Measurements from ENCODE around the gene ELAVL3. TPM values are rescaled to one million over a fixed set of nuclear protein-coding genes. Genes with fewer than 3 reads are reported as not detected.
A peak's percentile ranks its signal among the peaks of the same experiment; 100 is the strongest.

Gene ELAVL3
- total and polyA plus RNA-seq, 2 of the 4 experiments (the other 2 are of a cell fraction), result not detected

GRCh38 chr19:11496391-11497163 lies 15.7 kb upstream of the ELAVL3 start:
- ATAC-seq (ENCODE audit: low read depth) (peak; percentile 98), DNase-seq (peak; percentile 86)
- Histone ChIP-seq H3K14ac (replicated peaks; ENCODE audit: low read depth, low read length) (no peak overlapping the region), H3K27me3 (ENCODE audit: control insufficient read depth, insufficient read depth, low read length) (no peaks in the 10 kb centered on the region), H3K18ac (ENCODE audit: low read depth, low read length) (no peak overlapping the region), H3K36me3 (ENCODE audit: control insufficient read depth, insufficient read depth, low read length) (peaks cover 8% of the 10 kb centered on the region), H4K91ac (ENCODE audit: insufficient read depth, low read depth, low read length) (no peak overlapping the region), H3K4me3 (ENCODE audit: insufficient read depth, low read depth, low read length) (no peak overlapping the region), H3K4me2 (ENCODE audit: low read depth, low read length) (no peak overlapping the region), H4K8ac (ENCODE audit: low read depth in 2 of 2, low read length in 2 of 2) (no peak overlapping the region), H2BK20ac (ENCODE audit: low read depth, low read length) (no peak overlapping the region), H2AK5ac (ENCODE audit: low read depth, low read length) (peak overlapping the region; percentile 43; the same call in 1 of the 2 replicates), H2BK5ac (ENCODE audit: low read depth, low read length, poor library complexity, severe bottlenecking) (no peak overlapping the region), H4K20me1 (ENCODE audit: insufficient read depth, low read length) (no peaks in the 10 kb centered on the region; the same call in 1 of the 2 replicates), H3K4ac (ENCODE audit: low read depth, low read length) (no peak overlapping the region; the same call in 1 of the 2 replicates), H3K9ac (ENCODE audit: low read depth, low read length) (no peak overlapping the region), H2AK9ac (replicated peaks; ENCODE audit: low read depth, low read length, poor library complexity) (peak overlapping the region; percentile 91), H2BK15ac (ENCODE audit: low read depth, low read length) (no peak overlapping the region), H3K9me1 (ENCODE audit: insufficient read depth, low read length) (peaks cover 7% of the 10 kb centered on the region; the same call in 1 of the 2 replicates), H3K56ac (ENCODE audit: extremely low read depth, insufficient read depth, low read length) (no peak overlapping the region), H3K9me3 (ENCODE audit: control insufficient read depth, insufficient read depth, low read length) (no peaks in the 10 kb centered on the region), H3K27ac (ENCODE audit: insufficient read depth, low read length) (no peak overlapping the region), H3K23ac (ENCODE audit: low read depth, low read length) (no peak overlapping the region), H2AFZ (replicated peaks; ENCODE audit: low read length, poor library complexity) (peak overlapping the region; percentile 58), H4K5ac (ENCODE audit: low read depth, low read length) (no peak overlapping the region), H3K79me1 (ENCODE audit: low read depth in 1 of 2, low read length in 2 of 2) (peaks cover 0 to 22% of the 10 kb centered on the region in 2 experiments; a peak in 2 of 4 replicates), H3K4me1 (ENCODE audit: control insufficient read depth, insufficient read depth, low read length) (peaks cover 3% of the 10 kb centered on the region), H2BK120ac (ENCODE audit: low read depth, low read length) (no peak overlapping the region)
- TF ChIP-seq NFE2L2 (IDR thresholded peaks at IDR 0.05; ENCODE audit: low read depth, low read length), result no peak
- TF ChIP-seq RAD21 (IDR thresholded peaks at IDR 0.05; ENCODE audit: low read length), result peak; percentile 77
- TF ChIP-seq RCOR1 (IDR thresholded peaks at IDR 0.05; ENCODE audit: insufficient replicate concordance, low read length), result peak; percentile 81
- peak; percentile 32; the same call in 1 of the 2 replicates for TF ChIP-seq MAZ (IDR thresholded peaks at IDR 0.05; ENCODE audit: borderline replicate concordance, low read depth, low read length)
- TF ChIP-seq FOS (IDR thresholded peaks at IDR 0.05; ENCODE audit: low read depth, low read length), result peak; percentile 57; the same call in 1 of the 2 replicates
- TF ChIP-seq CTCF (conservative IDR thresholded peaks at IDR 0.05; ENCODE audit: low read depth, low read length), result peak; percentile 80
- peak; percentile 90 for TF ChIP-seq SMC3 (IDR thresholded peaks at IDR 0.05; ENCODE audit: low read depth, low read length)
- no peak for TF ChIP-seq POLR2A (IDR thresholded peaks at IDR 0.05; ENCODE audit: low read depth, low read length)
- dilution Hi-C loops (cut with HindIII; ENCODE audit: low sequenced_read_pairs, unreplicated experiment), result no loop called here
- ChIA-PET POLR2A (ENCODE audit: unreplicated experiment) (no interaction called here), CTCF (interaction anchor here (1.3 kb wide), 1 partner anchor 14 kb away, joined by 3 read pairs; no protein-coding TSS in a partner anchor)
- WGBS, 2 experiments (ENCODE audit: extremely low coverage in 2 of 2, insufficient read length in 1 of 2), result 80% methylated on average over 2 of the region's 17 CpGs; no CpG with 5 or more reads in 1 of the 2 experiments
- no TSS peak for BruUV-seq (replicated peaks)
- intact Hi-C loops (cut with micrococcal nuclease), result loop anchor here (1.0 kb wide), 2 partner anchors 63 to 91 kb away; partner anchors contain the start of gene ELOF1
- in situ Hi-C loops (cut with MboI; ENCODE audit: low sequenced_read_pairs), result no loop called here
